GM19238 (cell line): Measurements from ENCODE around the gene IRF4.

Source experiments
- DNase-seq: peaks from one replicate; pipeline ENCODE4 v3.0.0; 2011; ENCODE audit warnings: low spot score; ENCODE audit not compliant: insufficient read length

Gene IRF4

GRCh38 chr6:398065-398464 lies 6.5 kb downstream of the IRF4 start:
- no peak for DNase-seq

- no peak for DNase-seq
Observed at GRCh38 chr6:398558-399078, 7.1 kb downstream of the IRF4 start.

- DNase-seq, result no peak
Observed at GRCh38 chr6:399785-400534, 8.4 kb downstream of the IRF4 start.

- DNase-seq, result no peak
Observed at GRCh38 chr6:400815-401214, 9.3 kb downstream of the IRF4 start.

DNA sequence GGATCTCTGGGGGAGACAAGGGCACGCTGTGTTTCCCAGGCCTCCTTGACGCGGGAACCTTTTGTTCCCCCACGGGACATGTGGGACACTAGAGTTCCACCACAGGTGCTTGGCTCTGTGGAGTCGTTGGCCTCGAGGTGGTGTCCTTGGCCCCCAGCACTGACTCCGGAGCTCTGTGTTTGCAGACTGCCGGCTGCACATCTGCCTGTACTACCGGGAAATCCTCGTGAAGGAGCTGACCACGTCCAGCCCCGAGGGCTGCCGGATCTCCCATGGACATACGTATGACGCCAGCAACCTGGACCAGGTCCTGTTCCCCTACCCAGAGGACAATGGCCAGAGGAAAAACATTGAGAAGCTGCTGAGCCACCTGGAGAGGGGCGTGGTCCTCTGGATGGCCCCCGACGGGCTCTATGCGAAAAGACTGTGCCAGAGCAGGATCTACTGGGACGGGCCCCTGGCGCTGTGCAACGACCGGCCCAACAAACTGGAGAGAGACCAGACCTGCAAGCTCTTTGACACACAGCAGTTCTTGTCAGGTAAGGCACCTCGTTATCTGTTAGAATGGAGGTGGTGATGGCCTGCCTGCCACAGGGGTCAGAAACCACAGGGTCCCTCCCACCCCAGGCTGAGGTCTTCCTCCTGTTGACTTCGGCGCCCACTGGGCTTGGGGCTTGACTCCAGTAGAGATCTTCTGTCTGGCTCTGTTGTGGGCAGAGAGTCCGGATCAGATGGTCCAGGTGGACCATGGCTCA lies 9.9 kb downstream of the IRF4 start:
- DNase-seq, result no peak

GRCh38 chr6:401994-402640 lies 10.6 kb downstream of the IRF4 start:
- no peak for DNase-seq

DNA sequence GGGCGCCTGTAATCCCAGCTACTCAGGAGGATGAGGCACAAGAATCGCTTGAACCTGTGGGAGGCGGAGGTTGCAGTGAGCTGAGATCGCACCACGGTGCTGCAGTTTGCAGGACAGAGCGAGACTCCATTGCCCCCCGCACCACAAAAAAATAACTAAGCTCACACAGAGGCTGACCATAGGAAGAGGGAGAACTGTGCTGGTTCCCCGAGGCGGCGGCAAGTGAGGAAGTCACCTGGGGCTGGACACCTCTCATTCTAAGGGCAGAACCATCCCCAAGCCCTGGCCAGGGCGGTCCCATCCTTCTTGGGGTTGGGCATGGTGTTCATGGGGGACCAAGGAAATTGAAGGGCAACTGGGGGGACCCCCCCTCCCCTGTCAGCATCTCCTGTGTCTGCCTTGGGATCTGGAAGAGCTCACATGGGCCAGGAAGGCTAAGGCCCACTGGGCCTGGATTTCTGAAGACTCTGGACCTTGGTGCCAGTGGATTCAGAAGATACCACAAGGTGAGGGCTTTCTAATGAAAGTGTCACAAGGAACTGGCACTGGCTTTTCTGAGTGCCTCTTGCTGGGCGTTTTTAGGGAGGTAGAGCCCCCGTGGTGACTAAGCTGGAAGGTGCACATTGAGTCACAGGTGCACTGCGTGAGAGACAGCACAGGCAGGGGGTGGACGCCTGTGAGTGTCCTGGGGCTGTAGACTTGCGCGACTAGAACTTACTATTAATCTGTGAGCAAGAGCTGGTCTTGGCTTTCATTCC lies 11.5 kb downstream of the IRF4 start:
- DNase-seq, result no peak

GRCh38 chr6:403659-404655 lies 12.4 kb downstream of the IRF4 start:
- no peak for DNase-seq

DNA sequence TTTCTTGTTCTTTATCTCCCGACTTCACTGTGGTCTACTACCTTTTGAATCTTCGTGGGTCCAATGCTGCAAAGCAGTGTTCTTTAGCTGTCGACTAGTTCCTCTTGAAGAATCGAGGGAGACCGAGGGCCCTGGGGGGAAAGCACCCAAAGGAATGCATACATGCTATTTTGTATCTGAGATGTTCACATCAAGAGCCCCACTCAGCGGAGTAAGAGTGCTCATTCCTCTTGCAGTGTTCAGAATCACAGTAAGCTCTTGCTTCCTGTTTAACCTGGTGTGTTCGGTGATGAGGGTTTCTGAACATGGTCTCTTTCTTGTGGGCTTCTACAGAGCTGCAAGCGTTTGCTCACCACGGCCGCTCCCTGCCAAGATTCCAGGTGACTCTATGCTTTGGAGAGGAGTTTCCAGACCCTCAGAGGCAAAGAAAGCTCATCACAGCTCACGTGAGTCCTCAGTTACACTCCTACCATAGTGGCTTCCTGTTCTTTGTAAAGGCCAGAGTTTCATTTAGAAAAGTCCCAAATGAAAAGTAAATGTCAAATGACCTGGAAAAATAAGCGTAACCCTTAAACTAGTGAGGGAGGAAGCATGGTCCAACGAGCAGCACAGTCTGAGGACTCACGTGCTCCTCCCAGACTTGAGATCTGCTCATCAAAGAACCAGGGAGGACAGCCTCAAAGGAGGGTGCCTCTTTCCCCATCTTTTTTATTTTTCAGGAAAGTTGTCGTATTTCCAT lies 13.3 kb downstream of the IRF4 start:
- DNase-seq, result no peak

DNA sequence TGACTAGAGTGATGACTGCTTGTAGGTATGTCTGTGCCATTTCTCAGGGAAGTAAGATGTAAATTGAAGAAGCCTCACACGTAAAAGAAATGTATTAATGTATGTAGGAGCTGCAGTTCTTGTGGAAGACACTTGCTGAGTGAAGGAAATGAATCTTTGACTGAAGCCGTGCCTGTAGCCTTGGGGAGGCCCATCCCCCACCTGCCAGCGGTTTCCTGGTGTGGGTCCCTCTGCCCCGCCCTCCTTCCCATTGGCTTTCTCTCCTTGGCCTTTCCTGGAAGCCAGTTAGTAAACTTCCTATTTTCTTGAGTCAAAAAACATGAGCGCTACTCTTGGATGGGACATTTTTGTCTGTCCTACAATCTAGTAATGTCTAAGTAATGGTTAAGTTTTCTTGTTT lies 16.6 kb downstream of the IRF4 start:
- no peak for DNase-seq

DNA sequence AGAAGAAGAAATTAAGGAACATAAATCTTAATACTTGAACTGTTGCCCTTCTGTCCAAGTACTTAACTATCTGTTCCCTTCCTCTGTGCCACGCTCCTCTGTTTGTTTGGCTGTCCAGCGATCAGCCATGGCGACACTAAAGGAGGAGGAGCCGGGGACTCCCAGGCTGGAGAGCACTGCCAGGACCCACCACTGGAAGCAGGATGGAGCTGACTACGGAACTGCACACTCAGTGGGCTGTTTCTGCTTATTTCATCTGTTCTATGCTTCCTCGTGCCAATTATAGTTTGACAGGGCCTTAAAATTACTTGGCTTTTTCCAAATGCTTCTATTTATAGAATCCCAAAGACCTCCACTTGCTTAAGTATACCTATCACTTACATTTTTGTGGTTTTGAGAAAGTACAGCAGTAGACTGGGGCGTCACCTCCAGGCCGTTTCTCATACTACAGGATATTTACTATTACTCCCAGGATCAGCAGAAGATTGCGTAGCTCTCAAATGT lies 17.1 kb downstream of the IRF4 start:
- DNase-seq, result no peak

DNA sequence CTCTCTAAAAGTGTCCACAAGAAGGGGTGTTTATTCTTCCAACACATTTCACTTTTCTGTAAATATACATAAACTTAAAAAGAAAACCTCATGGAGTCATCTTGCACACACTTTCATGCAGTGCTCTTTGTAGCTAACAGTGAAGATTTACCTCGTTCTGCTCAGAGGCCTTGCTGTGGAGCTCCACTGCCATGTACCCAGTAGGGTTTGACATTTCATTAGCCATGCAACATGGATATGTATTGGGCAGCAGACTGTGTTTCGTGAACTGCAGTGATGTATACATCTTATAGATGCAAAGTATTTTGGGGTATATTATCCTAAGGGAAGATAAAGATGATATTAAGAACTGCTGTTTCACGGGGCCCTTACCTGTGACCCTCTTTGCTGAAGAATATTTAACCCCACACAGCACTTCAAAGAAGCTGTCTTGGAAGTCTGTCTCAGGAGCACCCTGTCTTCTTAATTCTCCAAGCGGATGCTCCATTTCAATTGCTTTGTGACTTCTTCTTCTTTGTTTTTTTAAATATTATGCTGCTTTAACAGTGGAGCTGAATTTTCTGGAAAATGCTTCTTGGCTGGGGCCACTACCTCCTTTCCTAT lies 17.9 kb downstream of the IRF4 start:
- DNase-seq, result no peak

GRCh38 chr6:410555-411395 lies 19.2 kb downstream of the IRF4 start:
- no peak for DNase-seq

- no peak for DNase-seq
Observed at GRCh38 chr6:411402-412145, 20.0 kb downstream of the IRF4 start.

GRCh38 chr6:412146-412886 lies 20.8 kb downstream of the IRF4 start:
- DNase-seq, result no peak

- no peak for DNase-seq
Observed at GRCh38 chr6:414447-414846, 22.9 kb downstream of the IRF4 start.

DNA sequence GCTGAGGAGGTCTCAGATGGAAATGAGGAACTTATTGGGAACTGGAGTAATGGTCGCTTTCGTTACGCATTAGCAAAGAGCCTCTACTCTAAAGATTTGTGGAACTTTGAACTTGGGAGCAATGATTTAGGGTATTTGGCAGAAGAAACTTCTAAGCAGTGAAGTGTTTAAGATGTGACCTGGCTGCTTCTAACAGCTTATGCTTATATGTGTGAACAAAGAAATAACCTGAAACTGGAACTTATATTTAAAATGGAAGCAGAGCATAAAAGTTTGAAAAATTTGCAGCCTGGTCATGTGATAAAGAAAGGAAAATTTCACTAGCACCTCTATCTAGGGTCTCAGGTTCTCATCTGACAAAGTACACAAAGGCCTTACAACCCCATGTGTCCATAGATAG lies 23.5 kb downstream of the IRF4 start:
- DNase-seq, result no peak
